Dermis blood vessel endothelial cell (primary cell): Measurements from ENCODE around the gene LRRC10B. TPM values are rescaled to one million over a fixed set of nuclear protein-coding genes. Genes with fewer than 3 reads are reported as not detected.
A peak's percentile ranks its signal among the peaks of the same experiment; 100 is the strongest.

Source experiments
- DNase-seq: peaks from one replicate; pipeline ENCODE4 v3.0.0; 2010
- total RNA-seq: library from RNA; depleted of rRNA; stranded (reverse); fragments of >200 nt; gene quantifications from 2 replicates; pipeline ENCODE4 v1.2.3, GENCODE V29; 2014

Gene LRRC10B
- total RNA-seq, 1 donor from 2014 or later: not detected

- DNase-seq: no peak
These were observed 21.1 kb upstream of the LRRC10B start for GRCh38 chr11:61487342-61488025.

- peak; percentile 10 for DNase-seq
These were observed 19.8 kb upstream of the LRRC10B start for GRCh38 chr11:61488651-61489291.

- no peak for DNase-seq
These were observed 18.5 kb upstream of the LRRC10B start for GRCh38 chr11:61489833-61490721.

- no peak for DNase-seq
These were observed 16.7 kb upstream of the LRRC10B start for GRCh38 chr11:61491736-61492395.

GRCh38 chr11:61494381-61494961, 14.1 kb upstream of the LRRC10B start:
- DNase-seq: no peak

- no peak for DNase-seq
These were observed 12.5 kb upstream of the LRRC10B start for GRCh38 chr11:61495801-61496601.

- no peak for DNase-seq
These were observed 11.7 kb upstream of the LRRC10B start for GRCh38 chr11:61496602-61497400.

GRCh38 chr11:61497473-61497872, 11.1 kb upstream of the LRRC10B start:
- DNase-seq: no peak

GRCh38 chr11:61497876-61498275, 10.7 kb upstream of the LRRC10B start:
- DNase-seq: no peak

- DNase-seq: no peak
These were observed 9.7 kb upstream of the LRRC10B start for GRCh38 chr11:61498767-61499341.

- no peak for DNase-seq
These were observed 8.6 kb upstream of the LRRC10B start for GRCh38 chr11:61499816-61500491.

- no peak for DNase-seq
These were observed 6.0 kb upstream of the LRRC10B start for GRCh38 chr11:61502522-61502921.

- DNase-seq: no peak
These were observed 5.3 kb upstream of the LRRC10B start for GRCh38 chr11:61503135-61503770.

GRCh38 chr11:61505106-61505505, 3.4 kb upstream of the LRRC10B start:
- no peak for DNase-seq

- DNase-seq: no peak
These were observed 2.9 kb upstream of the LRRC10B start for GRCh38 chr11:61505640-61506155.

- no peak for DNase-seq
These were observed 1.4 kb upstream of the LRRC10B start for GRCh38 chr11:61507012-61507768.

- DNase-seq: peak; percentile 81
These were observed 787 bp downstream of the LRRC10B start for GRCh38 chr11:61509043-61510029.
